ENCODE measurements around the gene DDTL.

DNA sequence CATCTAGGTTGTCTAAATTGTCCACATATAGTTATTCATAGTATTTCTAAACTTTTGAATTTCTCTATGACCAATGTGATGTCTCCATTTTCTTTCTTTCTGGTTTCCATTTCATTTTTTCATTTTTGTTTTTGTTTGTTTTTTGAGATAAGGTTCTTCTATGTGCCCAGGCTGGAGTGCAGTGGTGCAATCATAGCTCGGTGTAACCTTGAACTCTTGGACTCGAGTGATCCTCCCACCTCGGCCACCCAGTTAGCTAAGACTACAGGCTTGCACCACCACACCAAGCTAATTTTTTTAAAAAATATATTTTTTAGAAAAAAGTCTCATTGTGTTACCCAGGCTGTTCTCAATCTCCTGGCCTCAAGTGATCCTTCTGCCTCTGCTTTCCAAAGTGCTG lies 30.4 kb downstream of the DDTL start:
- TF ChIP-seq, protein P1, sequence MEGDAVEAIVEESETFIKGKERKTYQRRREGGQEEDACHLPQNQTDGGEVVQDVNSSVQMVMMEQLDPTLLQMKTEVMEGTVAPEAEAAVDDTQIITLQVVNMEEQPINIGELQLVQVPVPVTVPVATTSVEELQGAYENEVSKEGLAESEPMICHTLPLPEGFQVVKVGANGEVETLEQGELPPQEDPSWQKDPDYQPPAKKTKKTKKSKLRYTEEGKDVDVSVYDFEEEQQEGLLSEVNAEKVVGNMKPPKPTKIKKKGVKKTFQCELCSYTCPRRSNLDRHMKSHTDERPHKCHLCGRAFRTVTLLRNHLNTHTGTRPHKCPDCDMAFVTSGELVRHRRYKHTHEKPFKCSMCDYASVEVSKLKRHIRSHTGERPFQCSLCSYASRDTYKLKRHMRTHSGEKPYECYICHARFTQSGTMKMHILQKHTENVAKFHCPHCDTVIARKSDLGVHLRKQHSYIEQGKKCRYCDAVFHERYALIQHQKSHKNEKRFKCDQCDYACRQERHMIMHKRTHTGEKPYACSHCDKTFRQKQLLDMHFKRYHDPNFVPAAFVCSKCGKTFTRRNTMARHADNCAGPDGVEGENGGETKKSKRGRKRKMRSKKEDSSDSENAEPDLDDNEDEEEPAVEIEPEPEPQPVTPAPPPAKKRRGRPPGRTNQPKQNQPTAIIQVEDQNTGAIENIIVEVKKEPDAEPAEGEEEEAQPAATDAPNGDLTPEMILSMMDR (IDR thresholded peaks at IDR 0.05), result no peak
- TF ChIP-seq POLR2A (IDR thresholded peaks at IDR 0.05), result no peak
